KMS-11 (cell line): ENCODE results near the gene ADNP.

Experiments used
- H2AFZ ChIP-seq: fragments of 200-600 bp; sonication (generic); 2 replicates; pipeline ENCODE4 v1.6.1; 2016; ENCODE audit warnings: antibody characterized with exemption, mixed run types, low read depth
- H3K27ac ChIP-seq: fragments of 200-600 bp; sonication (generic); 2 replicates; pipeline ENCODE4 v1.6.1; 2016; ENCODE audit warnings: mild to moderate bottlenecking, mixed run types
- H3K27me3 ChIP-seq: fragments of 200-600 bp; sonication (generic); 2 replicates; pipeline ENCODE4 v1.6.1; 2017; ENCODE audit warnings: mild to moderate bottlenecking, low read depth, mixed run types, moderate library complexity; ENCODE audit not compliant: insufficient read depth
- H3K36me3 ChIP-seq: fragments of 200-600 bp; sonication (generic); 2 replicates; pipeline ENCODE4 v1.6.1; 2017; ENCODE audit warnings: mild to moderate bottlenecking, mixed run types; ENCODE audit not compliant: insufficient read depth
- H3K4me1 ChIP-seq: fragments of 200-600 bp; sonication (generic); 2 replicates; pipeline ENCODE4 v1.6.1; 2016; ENCODE audit warnings: mild to moderate bottlenecking, low read depth, mixed run types; ENCODE audit not compliant: poor library complexity, severe bottlenecking
- H3K4me2 ChIP-seq: fragments of 200-600 bp; sonication (generic); 2 replicates; pipeline ENCODE4 v1.7.0; 2016; ENCODE audit warnings: mild to moderate bottlenecking, mixed run types
- H3K4me3 ChIP-seq: fragments of 200-600 bp; sonication (generic); IDR thresholded peaks from 2 replicates; pipeline ENCODE4 v1.6.1; 2017; ENCODE audit warnings: low read depth, low read length, mixed read lengths; ENCODE audit not compliant: insufficient read depth
- H3K79me2 ChIP-seq: fragments of 200-600 bp; sonication (generic); 2 replicates; pipeline ENCODE4 v1.6.1; 2016; ENCODE audit warnings: low read depth, mixed run types; ENCODE audit not compliant: insufficient read depth
- H3K9ac ChIP-seq: fragments of 200-600 bp; sonication (generic); 2 replicates; pipeline ENCODE4 v1.6.1; 2016; ENCODE audit warnings: mild to moderate bottlenecking, mixed run types
- H4K20me1 ChIP-seq: fragments of 200-600 bp; sonication (generic); 2 replicates; pipeline ENCODE4 v1.6.1; 2016; ENCODE audit warnings: mild to moderate bottlenecking, mixed run types; ENCODE audit not compliant: insufficient read depth
- TF ChIP-seq, protein P1 (sequence below): fragments of 200-600 bp; sonication (generic); conservative IDR thresholded peaks from 2 replicates; pipeline ENCODE4 v1.6.1; 2017; ENCODE audit warnings: low read depth, mild to moderate bottlenecking, antibody characterized with exemption, low read length, moderate library complexity, mixed read lengths

The ADNP gene

DNA sequence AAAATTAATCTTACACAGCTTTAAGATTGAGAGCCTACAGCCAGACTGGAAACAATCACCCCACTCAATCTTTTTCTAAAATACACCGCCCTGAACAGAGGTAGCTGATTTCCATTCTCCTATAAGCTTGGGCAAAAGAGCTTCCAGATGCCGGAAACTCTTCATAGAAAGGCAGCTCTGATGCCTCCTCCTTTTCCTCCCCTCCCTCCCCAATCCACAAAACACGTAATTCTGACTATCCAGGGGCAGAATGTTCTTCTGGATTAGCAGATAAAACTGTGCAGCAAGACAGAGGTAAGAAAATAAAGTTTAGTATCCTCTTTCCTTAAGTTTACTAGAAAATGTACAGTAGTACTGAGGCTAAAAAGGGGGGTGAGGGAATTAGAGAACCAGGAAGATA lies 15.8 kb downstream of the ADNP start:
- Histone ChIP-seq H3K4me2 (no peak overlapping the region), H3K4me1 (peaks cover 77% of the 10 kb centered on the region), H4K20me1 (peaks cover 79% of the 10 kb centered on the region), H3K9ac (no peak overlapping the region), H3K27ac (no peak overlapping the region), H3K27me3 (no peaks in the 10 kb centered on the region), H2AFZ (no peak overlapping the region), H3K4me3 (no peak overlapping the region), H3K36me3 (peaks cover 5% of the 10 kb centered on the region; the same call in 1 of the 2 replicates), H3K79me2 (peaks cover 99% of the 10 kb centered on the region)
- TF ChIP-seq, protein P1, sequence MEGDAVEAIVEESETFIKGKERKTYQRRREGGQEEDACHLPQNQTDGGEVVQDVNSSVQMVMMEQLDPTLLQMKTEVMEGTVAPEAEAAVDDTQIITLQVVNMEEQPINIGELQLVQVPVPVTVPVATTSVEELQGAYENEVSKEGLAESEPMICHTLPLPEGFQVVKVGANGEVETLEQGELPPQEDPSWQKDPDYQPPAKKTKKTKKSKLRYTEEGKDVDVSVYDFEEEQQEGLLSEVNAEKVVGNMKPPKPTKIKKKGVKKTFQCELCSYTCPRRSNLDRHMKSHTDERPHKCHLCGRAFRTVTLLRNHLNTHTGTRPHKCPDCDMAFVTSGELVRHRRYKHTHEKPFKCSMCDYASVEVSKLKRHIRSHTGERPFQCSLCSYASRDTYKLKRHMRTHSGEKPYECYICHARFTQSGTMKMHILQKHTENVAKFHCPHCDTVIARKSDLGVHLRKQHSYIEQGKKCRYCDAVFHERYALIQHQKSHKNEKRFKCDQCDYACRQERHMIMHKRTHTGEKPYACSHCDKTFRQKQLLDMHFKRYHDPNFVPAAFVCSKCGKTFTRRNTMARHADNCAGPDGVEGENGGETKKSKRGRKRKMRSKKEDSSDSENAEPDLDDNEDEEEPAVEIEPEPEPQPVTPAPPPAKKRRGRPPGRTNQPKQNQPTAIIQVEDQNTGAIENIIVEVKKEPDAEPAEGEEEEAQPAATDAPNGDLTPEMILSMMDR: no peak

GRCh38 chr20:50913690-50914375 lies 17.4 kb downstream of the ADNP start:
- H3K27me3 ChIP-seq: no peaks in the 10 kb centered on the region
- H3K36me3 ChIP-seq: peaks cover 10% of the 10 kb centered on the region; the same call in 1 of the 2 replicates
- H3K9ac ChIP-seq: no peak overlapping the region
- H3K27ac ChIP-seq: no peak overlapping the region
- no peak overlapping the region for H3K4me3 ChIP-seq
- H3K4me2 ChIP-seq: peak overlapping the region; percentile 17; the same call in 1 of the 2 replicates
- H4K20me1 ChIP-seq: peaks cover 82% of the 10 kb centered on the region
- TF ChIP-seq, protein P1: no peak
- no peak overlapping the region for H2AFZ ChIP-seq
- H3K79me2 ChIP-seq: peaks cover 99% of the 10 kb centered on the region
- H3K4me1 ChIP-seq: peaks cover 83% of the 10 kb centered on the region

- Histone ChIP-seq H3K4me2 (peak overlapping the region; percentile 47), H2AFZ (no peak overlapping the region), H3K4me1 (peaks cover 68% of the 10 kb centered on the region), H3K79me2 (peaks cover 99% of the 10 kb centered on the region), H4K20me1 (peaks cover 73% of the 10 kb centered on the region), H3K27ac (peak overlapping the region; percentile 6; the same call in 1 of the 2 replicates), H3K9ac (no peak overlapping the region), H3K4me3 (no peak overlapping the region), H3K27me3 (no peaks in the 10 kb centered on the region), H3K36me3 (peaks cover 6% of the 10 kb centered on the region; the same call in 1 of the 2 replicates)
- TF ChIP-seq, protein P1: no peak
These were observed 19.5 kb downstream of the ADNP start for GRCh38 chr20:50911716-50912115.

- Histone ChIP-seq H3K27me3 (no peaks in the 10 kb centered on the region), H3K9ac (no peak overlapping the region), H2AFZ (no peak overlapping the region), H3K27ac (no peak overlapping the region; the same call in 1 of the 2 replicates), H3K79me2 (peaks cover 99% of the 10 kb centered on the region), H3K4me1 (peaks cover 62% of the 10 kb centered on the region), H3K4me3 (no peak overlapping the region), H3K36me3 (peaks cover 6% of the 10 kb centered on the region; the same call in 1 of the 2 replicates), H3K4me2 (peak overlapping the region; percentile 47; the same call in 1 of the 2 replicates), H4K20me1 (peaks cover 73% of the 10 kb centered on the region)
- TF ChIP-seq, protein P1: no peak
These were observed 20.2 kb downstream of the ADNP start for GRCh38 chr20:50911030-50911429.
